Calu3 (cell line): ENCODE results near the gene SSTR3. TPM values are rescaled to one million over a fixed set of nuclear protein-coding genes. Genes with fewer than 3 reads are reported as not detected.

Experiments used
- BruUV-seq: library from RNA; stranded (reverse); fragments of 400-500 nt; replicated peaks from 2 replicates; lab custom pipeline; 2021; lab: Mats Ljungman, UMichigan
- CTCF ChIA-PET: fragments of 300-600 bp; sonication (Branson Sonifier 250); formaldehyde crosslinking; loops from one replicate; lab custom pipeline; 2022; ENCODE audit warnings: antibody characterized with exemption; lab: Charles Lee
- DNase-seq: peaks from one replicate; pipeline ENCODE4 v3.0.0; 2022
- H3K27ac Mint-ChIP-seq: one replicate; pipeline ENCODE4 v1.8.0; 2022; ENCODE audit warnings: mixed read lengths; ENCODE audit not compliant: unreplicated experiment
- H3K27me3 Mint-ChIP-seq: one replicate; pipeline ENCODE4 v1.8.0; 2022; ENCODE audit warnings: mixed read lengths; ENCODE audit not compliant: unreplicated experiment
- H3K36me3 Mint-ChIP-seq: one replicate; pipeline ENCODE4 v1.8.0; 2022; ENCODE audit warnings: mild to moderate bottlenecking, moderate library complexity, mixed read lengths; ENCODE audit not compliant: insufficient read depth, unreplicated experiment
- H3K4me1 Mint-ChIP-seq: one replicate; pipeline ENCODE4 v1.8.0; 2022; ENCODE audit warnings: mild to moderate bottlenecking, low read depth, mixed read lengths; ENCODE audit not compliant: unreplicated experiment
- H3K4me3 Mint-ChIP-seq: one replicate; pipeline ENCODE4 v1.8.0; 2022; ENCODE audit warnings: mild to moderate bottlenecking, low read depth, moderate library complexity, mixed read lengths; ENCODE audit not compliant: unreplicated experiment
- H3K9me3 Mint-ChIP-seq: one replicate; pipeline ENCODE4 v1.8.0; 2022; ENCODE audit warnings: low read depth, mixed read lengths; ENCODE audit not compliant: unreplicated experiment
- CTCF ChIP-seq: fragments of 200-600 bp; IDR thresholded peaks from one replicate; pipeline ENCODE4 v1.8.0; 2022; ENCODE audit warnings: antibody characterized with exemption; ENCODE audit not compliant: unreplicated experiment
- intact Hi-C: fragments of 100-400 bp; cut with micrococcal nuclease; formaldehyde crosslinking; loops from one replicate; pipeline ENCODE4 v1.10.0; 2022; ENCODE audit not compliant: unreplicated experiment
- total RNA-seq: library from RNA; stranded (reverse); gene quantifications from 2 replicates; pipeline ENCODE4 v1.2.3, GENCODE V29; 2022

Gene SSTR3
- total RNA-seq, 1 experiment from 2014 or later: not detected

GRCh38 chr22:37219533-37219932, 7.3 kb upstream of the SSTR3 start:
- Mint-ChIP-seq H3K4me3 (no peak overlapping the region), H3K9me3 (no peaks in the 10 kb centered on the region), H3K36me3 (no peaks in the 10 kb centered on the region), H3K4me1 (peaks cover 5% of the 10 kb centered on the region), H3K27ac (no peak overlapping the region), H3K27me3 (peaks cover 67% of the 10 kb centered on the region)
- CTCF ChIA-PET: no interaction called here
- no TSS peak for BruUV-seq
- TF ChIP-seq CTCF: no peak
- DNase-seq: no peak
- intact Hi-C loops: no loop called here

GRCh38 chr22:37218771-37219411, 6.6 kb upstream of the SSTR3 start:
- H3K9me3 Mint-ChIP-seq: no peaks in the 10 kb centered on the region
- TF ChIP-seq CTCF: no peak
- CTCF ChIA-PET: no interaction called here
- peaks cover 73% of the 10 kb centered on the region for H3K27me3 Mint-ChIP-seq
- H3K27ac Mint-ChIP-seq: no peak overlapping the region
- no peak overlapping the region for H3K4me3 Mint-ChIP-seq
- H3K36me3 Mint-ChIP-seq: no peaks in the 10 kb centered on the region
- BruUV-seq: no TSS peak
- intact Hi-C loops: no loop called here
- no peak for DNase-seq
- H3K4me1 Mint-ChIP-seq: peaks cover 5% of the 10 kb centered on the region

GRCh38 chr22:37218399-37218770, 6.1 kb upstream of the SSTR3 start:
- DNase-seq: no peak
- intact Hi-C loops: no loop called here
- no peak overlapping the region for H3K27ac Mint-ChIP-seq
- peaks cover 78% of the 10 kb centered on the region for H3K27me3 Mint-ChIP-seq
- H3K4me1 Mint-ChIP-seq: peaks cover 5% of the 10 kb centered on the region
- BruUV-seq: no TSS peak
- no peaks in the 10 kb centered on the region for H3K36me3 Mint-ChIP-seq
- no peak for TF ChIP-seq CTCF
- H3K4me3 Mint-ChIP-seq: no peak overlapping the region
- H3K9me3 Mint-ChIP-seq: no peaks in the 10 kb centered on the region
- CTCF ChIA-PET: no interaction called here

GRCh38 chr22:37215890-37216289, 3.6 kb upstream of the SSTR3 start:
- H3K36me3 Mint-ChIP-seq: no peaks in the 10 kb centered on the region
- H3K9me3 Mint-ChIP-seq: no peaks in the 10 kb centered on the region
- H3K27ac Mint-ChIP-seq: no peak overlapping the region
- H3K4me1 Mint-ChIP-seq: peaks cover 5% of the 10 kb centered on the region
- peaks cover 96% of the 10 kb centered on the region for H3K27me3 Mint-ChIP-seq
- no peak for TF ChIP-seq CTCF
- CTCF ChIA-PET: no interaction called here
- BruUV-seq: no TSS peak
- intact Hi-C loops: no loop called here
- H3K4me3 Mint-ChIP-seq: no peak overlapping the region
- no peak for DNase-seq
